ENCODE measurements around the gene MRPS2. TPM values are rescaled to one million over a fixed set of nuclear protein-coding genes. Genes with fewer than 3 reads are reported as not detected.

Gene MRPS2
- total and polyA plus RNA-seq, 10 donors: 19.2 to 40.6 (median 30.5) TPM

DNA sequence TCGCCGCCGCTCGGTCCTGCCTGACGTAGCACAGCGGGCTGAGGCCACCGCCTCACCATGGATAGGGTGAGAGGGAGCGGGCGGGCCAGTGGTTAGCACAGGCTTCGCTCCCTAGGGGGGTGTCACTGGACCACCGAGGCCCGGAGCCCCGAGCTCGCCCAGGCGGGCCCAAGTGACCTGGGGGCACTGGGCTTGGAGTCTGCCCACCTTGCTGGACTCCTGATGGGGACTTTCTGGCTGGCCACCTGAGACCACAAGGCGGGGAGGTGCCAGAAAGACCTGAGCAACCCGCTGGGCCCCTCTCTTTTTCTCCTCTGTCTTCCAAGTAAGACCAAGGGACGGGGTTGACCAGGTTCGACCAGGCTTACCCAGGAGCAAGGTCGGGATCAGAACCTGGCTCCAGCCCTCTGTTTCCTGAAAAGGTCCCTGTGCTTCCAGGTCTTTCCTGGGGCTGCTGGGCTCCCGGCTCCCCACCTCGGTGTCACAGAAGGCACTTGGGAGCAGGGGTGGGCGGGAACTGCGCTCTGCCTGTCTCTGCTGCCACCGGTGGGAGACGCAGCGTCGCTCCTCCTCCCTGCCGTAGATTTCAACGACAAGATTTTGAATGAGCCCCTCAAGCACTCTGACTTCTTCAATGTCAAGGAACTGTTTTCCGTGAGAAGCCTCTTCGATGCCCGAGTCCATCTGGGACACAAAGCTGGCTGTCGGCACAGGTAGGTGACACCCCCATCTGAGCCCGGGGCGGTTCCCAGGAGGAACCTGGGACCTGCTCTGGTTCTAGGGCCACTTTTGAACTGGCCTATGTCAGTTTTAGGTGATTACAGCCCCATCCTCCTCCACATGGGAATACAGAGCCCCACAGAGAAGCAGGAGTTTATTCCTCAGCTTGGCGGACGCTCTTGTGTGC, 1.0 kb downstream of the MRPS2 start:
- DNase-seq: peak; percentile 76

DNA sequence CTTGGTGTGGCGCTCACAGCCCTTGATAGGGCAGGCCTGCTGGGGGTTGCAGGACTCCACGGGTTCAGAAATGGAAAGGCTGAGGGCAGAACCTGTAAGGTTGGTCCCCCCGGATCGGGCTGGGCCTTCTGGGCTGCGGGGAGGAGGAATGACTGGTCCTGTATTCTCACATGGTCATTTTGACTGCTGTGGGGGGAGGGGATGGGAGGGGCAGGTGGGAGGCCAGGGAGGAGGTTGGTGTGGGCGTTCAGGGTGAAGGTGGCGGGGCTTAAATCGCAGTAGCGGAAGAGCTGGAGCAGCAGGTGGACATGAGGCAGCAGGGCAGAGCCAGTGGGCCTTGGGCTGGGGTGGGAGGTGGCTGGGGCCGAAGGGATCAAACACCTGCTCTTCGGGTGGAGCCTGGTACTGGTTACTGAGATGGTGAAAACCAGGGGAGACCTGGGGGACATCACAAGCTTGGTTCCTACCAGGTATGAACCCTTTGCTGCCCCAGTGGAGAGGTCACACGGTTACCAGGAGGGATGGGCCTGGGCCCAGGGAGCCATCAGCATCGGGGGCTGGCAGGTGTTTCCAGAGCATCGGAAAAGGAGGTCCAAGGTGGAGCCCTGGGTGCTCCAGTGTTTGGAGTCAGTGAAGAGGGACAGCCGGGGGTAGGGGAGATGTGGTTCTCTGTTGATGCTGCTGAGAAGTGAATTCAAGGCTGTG, 1.8 kb downstream of the MRPS2 start:
- intact Hi-C loops (cut with DNase I; ENCODE audit: low total_unique reads): no loop called here
- Histone ChIP-seq H3K27me3 (replicated peaks in 1 of 7) (no peaks in the 10 kb centered on the region), H3K9me3 (no peaks in the 10 kb centered on the region), H3K27ac (no peak overlapping the region), H3K4me3 (peak overlapping the region in 3 of 8 donors; percentile 78 to 100 (median 95)), H3K36me3 (peaks cover 0 to 39% (median 29%) of the 10 kb centered on the region in 6 donors), H3K4me1 (peaks cover 16 to 73% (median 44%) of the 10 kb centered on the region in 6 donors)
- TF ChIP-seq, protein P1, sequence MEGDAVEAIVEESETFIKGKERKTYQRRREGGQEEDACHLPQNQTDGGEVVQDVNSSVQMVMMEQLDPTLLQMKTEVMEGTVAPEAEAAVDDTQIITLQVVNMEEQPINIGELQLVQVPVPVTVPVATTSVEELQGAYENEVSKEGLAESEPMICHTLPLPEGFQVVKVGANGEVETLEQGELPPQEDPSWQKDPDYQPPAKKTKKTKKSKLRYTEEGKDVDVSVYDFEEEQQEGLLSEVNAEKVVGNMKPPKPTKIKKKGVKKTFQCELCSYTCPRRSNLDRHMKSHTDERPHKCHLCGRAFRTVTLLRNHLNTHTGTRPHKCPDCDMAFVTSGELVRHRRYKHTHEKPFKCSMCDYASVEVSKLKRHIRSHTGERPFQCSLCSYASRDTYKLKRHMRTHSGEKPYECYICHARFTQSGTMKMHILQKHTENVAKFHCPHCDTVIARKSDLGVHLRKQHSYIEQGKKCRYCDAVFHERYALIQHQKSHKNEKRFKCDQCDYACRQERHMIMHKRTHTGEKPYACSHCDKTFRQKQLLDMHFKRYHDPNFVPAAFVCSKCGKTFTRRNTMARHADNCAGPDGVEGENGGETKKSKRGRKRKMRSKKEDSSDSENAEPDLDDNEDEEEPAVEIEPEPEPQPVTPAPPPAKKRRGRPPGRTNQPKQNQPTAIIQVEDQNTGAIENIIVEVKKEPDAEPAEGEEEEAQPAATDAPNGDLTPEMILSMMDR (IDR thresholded peaks at IDR 0.05 in 8 of 11, conservative IDR thresholded peaks at IDR 0.05 in 3 of 11): no peak
- no peak for TF ChIP-seq POLR2AphosphoS5 (IDR thresholded peaks at IDR 0.05)
- TF ChIP-seq POLR2A (IDR thresholded peaks at IDR 0.05): no peak
- WGBS, 5 donors: 89 to 94% (median 93%) methylated on average over 14 to 15 of the region's 15 CpGs
- peak; percentile 66 for DNase-seq

More for the DNA sequence above, 1.0 kb downstream of the MRPS2 start:
- TF ChIP-seq, protein P1 (IDR thresholded peaks at IDR 0.05 in 8 of 11, conservative IDR thresholded peaks at IDR 0.05 in 3 of 11): no peak
- TF ChIP-seq POLR2AphosphoS5 (IDR thresholded peaks at IDR 0.05): peak in 2 of 3 donors; percentile 2 to 3
- intact Hi-C loops (cut with DNase I; ENCODE audit: low total_unique reads): no loop called here
- WGBS, 5 donors: 45 to 61% (median 51%) methylated on average over 23 to 38 of the region's 38 CpGs
- H3K4me1 ChIP-seq: peaks cover 16 to 73% (median 44%) of the 10 kb centered on the region in 6 donors
- no peaks in the 10 kb centered on the region for H3K9me3 ChIP-seq
- H3K27ac ChIP-seq: peak overlapping the region; percentile 61 to 91 (median 78)
- peaks cover 0 to 39% (median 29%) of the 10 kb centered on the region in 6 donors for H3K36me3 ChIP-seq
- peak overlapping the region; percentile 78 to 100 (median 94) for H3K4me3 ChIP-seq
- no peaks in the 10 kb centered on the region for H3K27me3 ChIP-seq (replicated peaks in 1 of 7)

DNA sequence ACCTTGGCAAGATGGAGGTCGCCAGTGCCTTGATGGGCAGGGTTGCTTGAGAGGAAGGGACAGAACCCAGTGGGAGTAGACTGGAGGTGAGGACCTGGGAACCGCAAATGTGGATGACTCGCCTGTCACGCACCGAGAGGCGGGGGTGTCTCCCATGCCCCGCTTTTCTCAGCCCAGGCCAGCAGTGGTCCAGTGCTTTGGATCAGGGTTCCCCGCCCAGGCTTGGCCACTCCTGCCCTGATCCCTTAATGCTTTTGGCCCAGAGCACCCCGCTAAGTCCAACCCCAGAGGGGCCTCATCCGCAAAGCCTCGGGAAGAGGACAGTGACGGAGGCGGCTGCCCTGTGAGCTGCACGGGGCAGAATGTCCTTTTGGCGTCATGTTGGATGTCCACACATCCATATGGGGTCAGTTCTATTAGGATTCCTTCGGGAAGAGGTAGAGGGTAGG, 2.4 kb downstream of the MRPS2 start:
- DNase-seq: peak; percentile 56
- H3K27ac ChIP-seq: no peak overlapping the region

More for the DNA sequence above, 2.4 kb downstream of the MRPS2 start:
- Histone ChIP-seq H3K36me3 (peaks cover 0 to 39% (median 29%) of the 10 kb centered on the region in 6 donors), H3K9me3 (peaks cover 0 to 4% (median 0%) of the 10 kb centered on the region in 8 donors), H3K4me1 (peaks cover 16 to 73% (median 44%) of the 10 kb centered on the region in 6 donors), H3K27me3 (replicated peaks in 1 of 7) (no peaks in the 10 kb centered on the region), H3K4me3 (no peak overlapping the region)
- intact Hi-C loops (cut with DNase I; ENCODE audit: low total_unique reads): no loop called here
- WGBS, 5 donors: 89 to 93% (median 93%) methylated on average over 14 to 16 of the region's 16 CpGs
- TF ChIP-seq POLR2AphosphoS5 (IDR thresholded peaks at IDR 0.05) (no peak), POLR2A (IDR thresholded peaks at IDR 0.05) (no peak)
- TF ChIP-seq, protein P1 (IDR thresholded peaks at IDR 0.05 in 8 of 11, conservative IDR thresholded peaks at IDR 0.05 in 3 of 11): no peak

All from spleen (tissue), 11 donors.